Activated CD8-positive, alpha-beta T cell treated with anti-CD3 and anti-CD28 coated beads for 36 hours (primary cell): ENCODE results near the gene UBXN10. TPM values are rescaled to one million over a fixed set of nuclear protein-coding genes. Genes with fewer than 3 reads are reported as not detected.

Experiments
- ATAC-seq: fragments of 200-7000 bp; cut with Tn5 transposase; one replicate; pipeline ENCODE4 v1.10.0; 2021; ENCODE audit warnings: mild to moderate bottlenecking, moderate library complexity
- CTCF ChIA-PET: fragments of 350-600 bp; sonication (Branson Sonifier 250); formaldehyde crosslinking; loops from one replicate; lab custom pipeline; 2021; ENCODE audit warnings: antibody characterized with exemption; lab: Charles Lee
- POLR2A ChIA-PET: fragments of 350-600 bp; sonication (Branson Sonifier 250); formaldehyde crosslinking; loops from one replicate; lab custom pipeline; 2021; ENCODE audit warnings: antibody characterized with exemption; lab: Charles Lee
- DNase-seq: peaks from one replicate; pipeline ENCODE4 v3.0.0-alpha.2; 2020
- H3K27ac Mint-ChIP-seq: one replicate; pipeline ENCODE4 v1.8.0; 2021; ENCODE audit warnings: mild to moderate bottlenecking, mixed read lengths
- H3K27me3 Mint-ChIP-seq: one replicate; pipeline ENCODE4 v1.8.0; 2021; ENCODE audit warnings: mixed read lengths
- H3K36me3 Mint-ChIP-seq: one replicate; pipeline ENCODE4 v1.8.0; 2021; ENCODE audit warnings: low read depth, mixed read lengths
- H3K4me1 Mint-ChIP-seq: one replicate; pipeline ENCODE4 v1.8.0; 2021; ENCODE audit warnings: low read depth, mixed read lengths
- H3K4me3 Mint-ChIP-seq: one replicate; pipeline ENCODE4 v1.8.0; 2021; ENCODE audit warnings: mild to moderate bottlenecking, moderate library complexity, mixed read lengths
- H3K9me3 Mint-ChIP-seq: one replicate; pipeline ENCODE4 v1.8.0; 2021; ENCODE audit warnings: mixed read lengths
- intact Hi-C: fragments of 100-400 bp; cut with micrococcal nuclease; formaldehyde crosslinking; loops from one replicate; pipeline ENCODE4 v1.10.0; 2022
- total RNA-seq, 2 experiments: library from RNA; stranded (reverse); gene quantifications; one replicate each; pipeline ENCODE4 v1.2.3, GENCODE V29; 2021
- TF ChIP-seq, protein P1 (sequence below): fragments of 200-600 bp; IDR thresholded peaks from one replicate; pipeline ENCODE4 v1.8.0; 2022; ENCODE audit warnings: antibody characterized with exemption, mild to moderate bottlenecking

UBXN10 gene
- total RNA-seq, 2 experiments from 2014 or later, result 0.34 to 0.45 TPM

DNA sequence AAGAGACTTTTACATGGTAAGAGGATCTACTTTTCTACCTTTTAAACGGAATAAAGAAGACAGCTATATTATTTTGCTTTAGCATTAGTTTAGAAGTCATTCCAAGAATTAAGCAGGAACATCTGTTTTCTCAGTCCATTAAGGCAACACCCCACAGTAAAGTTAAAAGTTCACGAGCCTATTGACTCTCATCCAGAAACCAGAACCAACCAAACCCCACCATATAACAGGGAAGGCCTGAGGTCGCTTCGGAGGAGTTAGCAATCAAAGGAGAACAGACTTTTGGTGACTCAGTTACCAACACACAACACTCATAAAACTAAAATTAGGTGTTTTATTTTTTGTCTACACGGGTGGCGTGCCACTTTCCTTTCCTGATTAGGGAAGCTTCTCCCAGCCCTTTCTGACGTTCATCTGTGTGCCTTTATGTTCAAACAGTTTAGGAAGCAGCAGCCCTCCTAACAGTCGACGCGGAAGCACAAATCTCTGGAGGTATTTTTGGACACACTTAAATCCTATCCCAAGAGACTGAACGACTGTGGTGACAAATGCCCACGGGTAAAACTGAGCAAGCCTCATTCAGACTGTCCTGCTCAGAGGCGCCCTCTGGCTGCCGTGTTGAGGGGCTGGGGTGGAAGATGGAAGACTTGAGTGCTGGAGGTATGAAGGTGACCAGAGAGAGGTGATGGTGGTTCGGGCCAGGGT, 9.0 kb downstream of the UBXN10 start:
- CTCF ChIA-PET, result interaction anchor here (0.7 to 5.4 kb wide), 23 partner anchors 11 to 305 kb away, joined by 3 to 57 read pairs (median 5); no protein-coding TSS in a partner anchor
- POLR2A ChIA-PET, result interaction anchor here (0.6 to 1.1 kb wide), 2 partner anchors 41 to 103 kb away, joined by 3 read pairs; no protein-coding TSS in a partner anchor
- peak; percentile 83 for DNase-seq
- Mint-ChIP-seq H3K36me3 (no peaks in the 10 kb centered on the region), H3K27me3 (peaks cover 38% of the 10 kb centered on the region), H3K27ac (no peak overlapping the region), H3K9me3 (no peaks in the 10 kb centered on the region), H3K4me3 (no peak overlapping the region), H3K4me1 (peaks cover 4% of the 10 kb centered on the region)
- TF ChIP-seq, protein P1, sequence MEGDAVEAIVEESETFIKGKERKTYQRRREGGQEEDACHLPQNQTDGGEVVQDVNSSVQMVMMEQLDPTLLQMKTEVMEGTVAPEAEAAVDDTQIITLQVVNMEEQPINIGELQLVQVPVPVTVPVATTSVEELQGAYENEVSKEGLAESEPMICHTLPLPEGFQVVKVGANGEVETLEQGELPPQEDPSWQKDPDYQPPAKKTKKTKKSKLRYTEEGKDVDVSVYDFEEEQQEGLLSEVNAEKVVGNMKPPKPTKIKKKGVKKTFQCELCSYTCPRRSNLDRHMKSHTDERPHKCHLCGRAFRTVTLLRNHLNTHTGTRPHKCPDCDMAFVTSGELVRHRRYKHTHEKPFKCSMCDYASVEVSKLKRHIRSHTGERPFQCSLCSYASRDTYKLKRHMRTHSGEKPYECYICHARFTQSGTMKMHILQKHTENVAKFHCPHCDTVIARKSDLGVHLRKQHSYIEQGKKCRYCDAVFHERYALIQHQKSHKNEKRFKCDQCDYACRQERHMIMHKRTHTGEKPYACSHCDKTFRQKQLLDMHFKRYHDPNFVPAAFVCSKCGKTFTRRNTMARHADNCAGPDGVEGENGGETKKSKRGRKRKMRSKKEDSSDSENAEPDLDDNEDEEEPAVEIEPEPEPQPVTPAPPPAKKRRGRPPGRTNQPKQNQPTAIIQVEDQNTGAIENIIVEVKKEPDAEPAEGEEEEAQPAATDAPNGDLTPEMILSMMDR, result peak; percentile 93
- intact Hi-C loops, result loop anchor here (5.0 kb wide), 1 partner anchor 33 kb away; no protein-coding TSS in a partner anchor
- peak; percentile 89 for ATAC-seq

DNA sequence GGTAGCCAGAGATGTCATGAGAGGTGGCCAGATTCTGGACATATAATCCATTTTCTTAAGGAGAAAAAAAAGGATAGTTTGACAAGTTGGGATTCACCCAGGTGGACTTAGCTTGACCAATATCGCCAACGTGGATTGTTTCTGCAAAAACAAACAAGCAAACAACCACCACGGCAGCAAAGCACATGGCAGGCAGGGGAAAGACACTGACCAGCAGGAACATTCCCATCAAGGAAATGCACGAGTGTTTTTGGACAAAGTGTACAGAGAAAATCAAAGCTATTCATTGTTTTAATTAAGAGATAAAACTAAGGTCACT, 9.5 kb downstream of the UBXN10 start:
- H3K36me3 Mint-ChIP-seq, result no peaks in the 10 kb centered on the region
- peaks cover 39% of the 10 kb centered on the region for H3K27me3 Mint-ChIP-seq
- H3K9me3 Mint-ChIP-seq, result no peaks in the 10 kb centered on the region
- TF ChIP-seq, protein P1, result peak; percentile 53
- H3K4me1 Mint-ChIP-seq, result peaks cover 4% of the 10 kb centered on the region
- H3K27ac Mint-ChIP-seq, result no peak overlapping the region
- ChIA-PET CTCF (interaction anchor here (0.7 to 5.4 kb wide), 21 partner anchors 11 to 305 kb away, joined by 3 to 57 read pairs (median 4); no protein-coding TSS in a partner anchor), POLR2A (interaction anchor here (0.6 kb wide), 1 partner anchor 42 kb away, joined by 3 read pairs; no protein-coding TSS in a partner anchor)
- intact Hi-C loops, result loop anchor here (5.0 kb wide), 1 partner anchor 33 kb away; no protein-coding TSS in a partner anchor
- no peak for DNase-seq
- no peak overlapping the region for H3K4me3 Mint-ChIP-seq
- ATAC-seq, result no peak

DNA sequence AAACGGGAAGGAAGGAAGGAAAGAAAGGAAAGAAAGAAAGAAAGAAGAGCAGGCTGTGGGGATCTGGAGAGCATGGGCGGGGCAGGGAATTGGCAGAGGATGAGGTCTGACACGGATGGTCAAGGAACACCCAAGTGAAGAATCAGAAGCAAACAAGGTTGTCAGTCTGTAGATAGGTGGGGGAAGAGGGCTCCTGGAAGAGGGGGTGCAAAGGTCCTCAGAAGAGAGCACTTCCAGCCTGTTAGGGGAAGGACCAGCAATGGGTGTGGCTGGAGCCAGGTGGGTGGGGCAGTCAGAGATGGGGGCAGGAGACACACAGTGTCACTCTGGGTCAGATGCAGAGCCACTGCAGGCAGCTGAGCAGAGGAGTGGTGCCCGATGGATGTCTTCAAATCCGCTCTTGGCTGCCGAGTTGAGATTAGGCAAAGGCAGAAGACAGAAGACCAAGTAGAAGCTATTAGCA, 11.5 kb downstream of the UBXN10 start:
- TF ChIP-seq, protein P1, result no peak
- H3K27ac Mint-ChIP-seq, result no peak overlapping the region
- H3K9me3 Mint-ChIP-seq, result no peaks in the 10 kb centered on the region
- H3K4me3 Mint-ChIP-seq, result no peak overlapping the region
- no peak for ATAC-seq
- peaks cover 35% of the 10 kb centered on the region for H3K27me3 Mint-ChIP-seq
- no peak for DNase-seq
- ChIA-PET CTCF (interaction anchor here (1.0 kb wide), 1 partner anchor 26 kb away, joined by 3 read pairs; no protein-coding TSS in a partner anchor), POLR2A (no interaction called here)
- intact Hi-C loops, result loop anchor here (5.0 kb wide), 1 partner anchor 35 kb away; no protein-coding TSS in a partner anchor
- H3K4me1 Mint-ChIP-seq, result peaks cover 4% of the 10 kb centered on the region
- no peaks in the 10 kb centered on the region for H3K36me3 Mint-ChIP-seq

DNA sequence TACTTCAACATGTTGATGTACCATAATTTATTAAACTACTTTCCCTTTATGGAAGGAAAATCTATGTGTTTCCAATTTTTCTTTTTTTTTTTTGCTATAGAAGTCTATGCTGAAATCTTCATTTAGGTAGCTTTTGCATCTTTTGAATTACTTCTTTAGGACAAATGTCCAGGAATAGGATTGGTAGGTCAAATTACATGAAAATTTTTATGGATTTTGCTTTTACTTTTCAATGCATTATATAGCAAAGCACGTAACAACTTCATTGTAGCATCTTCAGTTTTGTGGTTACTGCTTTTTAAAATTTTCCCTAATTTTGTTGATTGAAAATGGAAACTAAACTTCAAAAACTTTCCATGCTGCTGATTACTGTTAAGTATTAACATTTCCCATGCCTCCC, 12.4 kb downstream of the UBXN10 start:
- CTCF ChIA-PET, result interaction anchor here (1.0 kb wide), 1 partner anchor 27 kb away, joined by 3 read pairs; no protein-coding TSS in a partner anchor

More for the DNA sequence above, 12.4 kb downstream of the UBXN10 start:
- POLR2A ChIA-PET, result no interaction called here
- Mint-ChIP-seq H3K27me3 (peaks cover 30% of the 10 kb centered on the region), H3K27ac (no peak overlapping the region), H3K36me3 (no peaks in the 10 kb centered on the region), H3K4me1 (peaks cover 4% of the 10 kb centered on the region), H3K9me3 (no peaks in the 10 kb centered on the region), H3K4me3 (no peak overlapping the region)
- DNase-seq (no peak), ATAC-seq (no peak)
- TF ChIP-seq, protein P1, result no peak
- intact Hi-C loops, result loop anchor here (5.0 kb wide), 1 partner anchor 36 kb away; no protein-coding TSS in a partner anchor
